Activated naive CD8-positive, alpha-beta T cell treated with anti-CD3 and anti-CD28 coated beads, Interleukin-2, amount 50 U/mL, for 16 hours (primary cell): ENCODE results near the gene SLC16A12.
"Not testable (repeated sequence)": the region's sequence is repeated elsewhere in the genome, so short reads cannot be mapped to it uniquely, and the experiment has no call there.

Experiments
- DNase-seq: peaks from one replicate; pipeline ENCODE4 v3.0.0-alpha.2; 2020; ENCODE audit warnings: low read depth, low spot score

SLC16A12 gene

DNA sequence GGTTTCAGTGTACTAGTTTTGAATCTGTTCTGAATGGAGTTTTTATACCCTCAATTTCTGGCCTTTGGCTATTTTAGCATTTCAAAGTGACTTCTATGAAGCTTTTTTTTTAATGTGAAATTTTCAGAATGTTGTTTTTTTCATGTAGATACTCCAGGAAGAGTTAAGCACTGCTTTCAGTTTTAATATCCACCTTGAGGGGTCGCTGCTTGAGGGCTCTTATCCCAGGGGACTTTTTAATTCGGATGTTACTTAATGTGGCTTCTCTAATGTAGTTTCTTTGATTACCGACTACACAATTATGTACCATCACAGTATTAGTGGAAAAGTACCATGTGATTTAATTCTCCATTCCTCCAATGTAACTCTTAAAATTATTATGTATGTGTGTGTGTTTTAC lies 115.8 kb downstream of the SLC16A12 start:
- no peak for DNase-seq

- DNase-seq: no peak
Measured at GRCh38 chr10:89416465-89416864, 118.9 kb downstream of the SLC16A12 start.

DNA sequence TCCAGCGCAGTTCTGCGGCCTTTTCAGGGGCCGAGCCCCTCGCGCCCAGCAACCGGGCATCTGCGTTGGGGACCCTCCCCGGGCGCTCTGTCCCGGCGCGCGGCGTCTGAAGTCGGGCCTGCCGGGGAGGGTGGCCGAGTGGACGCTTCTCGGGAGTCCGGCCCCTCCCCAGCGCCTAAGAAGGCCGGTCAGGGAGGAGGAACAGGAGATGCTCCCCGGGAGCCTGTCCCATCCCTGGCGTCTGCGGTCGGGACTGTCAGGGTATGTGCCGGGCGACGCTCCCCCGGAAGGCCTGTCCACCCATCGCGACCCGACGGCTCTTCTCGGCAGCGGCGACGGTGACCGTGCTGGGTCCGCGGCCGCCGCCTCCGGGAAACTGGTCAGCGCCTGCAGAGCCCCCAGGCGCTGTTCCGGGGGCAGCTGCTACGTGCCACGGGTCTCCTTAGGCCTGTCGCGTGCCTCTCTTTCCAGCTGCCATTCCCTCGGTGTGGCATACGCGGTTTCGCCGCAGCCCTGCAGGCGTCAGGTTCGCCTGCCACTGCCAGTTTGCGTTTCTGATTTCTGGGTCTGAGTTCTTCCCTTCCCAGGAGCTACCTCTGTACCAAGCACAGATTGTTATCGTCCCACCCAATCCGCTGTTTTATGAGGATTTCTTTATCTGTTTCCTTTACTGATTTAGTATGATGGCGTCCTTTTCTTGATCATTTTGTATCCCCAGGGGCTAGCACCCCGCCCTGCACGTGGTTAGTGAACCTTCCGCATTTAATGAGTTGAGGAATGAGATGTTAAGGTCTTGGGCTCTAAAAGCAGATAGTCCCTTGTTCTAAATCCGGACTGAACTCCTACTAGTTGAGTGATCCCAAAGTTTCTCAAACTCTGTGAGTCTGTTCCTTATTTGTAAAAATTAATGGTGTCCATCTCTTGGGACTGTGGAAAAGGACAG lies 120.2 kb downstream of the SLC16A12 start:
- no peak for DNase-seq

- peak; percentile 25 for DNase-seq
Measured at GRCh38 chr10:89414146-89414878, 121.1 kb downstream of the SLC16A12 start, which contains the start of gene IFIT5. IFIT5 (plus strand) TSS chr10:89414568; CDS start chr10:89414799, 231 bp downstream.

DNA sequence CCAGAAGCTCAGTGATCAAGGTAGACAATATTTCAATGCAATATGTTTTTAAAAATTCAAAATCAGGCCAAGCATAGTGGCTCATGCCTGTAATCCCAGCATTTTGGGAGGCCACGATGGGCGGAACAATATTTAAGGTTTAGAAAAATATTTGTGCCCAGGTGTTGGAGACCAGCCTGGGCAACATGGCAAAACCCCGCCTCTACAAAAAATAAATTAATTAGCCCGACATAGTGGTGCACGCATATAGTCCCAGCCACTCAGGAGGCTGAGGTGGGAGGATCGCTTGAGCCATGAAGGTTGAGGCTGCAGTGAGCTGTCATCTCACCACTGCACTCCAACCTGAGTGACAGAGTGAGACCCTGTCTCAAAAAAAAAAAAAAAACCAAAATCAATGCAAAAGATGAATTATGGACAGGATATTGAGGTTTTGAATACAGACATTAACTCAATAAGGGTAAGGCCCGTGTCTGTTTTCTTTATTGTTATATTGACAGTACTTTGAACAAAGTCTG lies 121.9 kb downstream of the SLC16A12 start:
- DNase-seq: no peak

- DNase-seq: not testable (repeated sequence)
Measured at GRCh38 chr10:89412276-89412675, 123.1 kb downstream of the SLC16A12 start.

GRCh38 chr10:89411135-89411534 lies 124.3 kb downstream of the SLC16A12 start:
- DNase-seq: not testable (repeated sequence)

GRCh38 chr10:89410551-89410950 lies 124.8 kb downstream of the SLC16A12 start:
- DNase-seq: not testable (repeated sequence)

- not testable (repeated sequence) for DNase-seq
Measured at GRCh38 chr10:89409282-89409681, 126.1 kb downstream of the SLC16A12 start.

- DNase-seq: not testable (repeated sequence)
Measured at GRCh38 chr10:89407792-89408191, 127.6 kb downstream of the SLC16A12 start.

GRCh38 chr10:89406178-89406577 lies 129.2 kb downstream of the SLC16A12 start:
- DNase-seq: not testable (repeated sequence)

GRCh38 chr10:89404104-89405047 lies 131.0 kb downstream of the SLC16A12 start:
- DNase-seq: no peak

- DNase-seq: no peak
Measured at GRCh38 chr10:89403043-89403442, 132.4 kb downstream of the SLC16A12 start.

GRCh38 chr10:89399956-89400355 lies 135.4 kb downstream of the SLC16A12 start:
- DNase-seq: no peak

GRCh38 chr10:89398003-89398749 lies 137.2 kb downstream of the SLC16A12 start:
- DNase-seq: no peak

DNA sequence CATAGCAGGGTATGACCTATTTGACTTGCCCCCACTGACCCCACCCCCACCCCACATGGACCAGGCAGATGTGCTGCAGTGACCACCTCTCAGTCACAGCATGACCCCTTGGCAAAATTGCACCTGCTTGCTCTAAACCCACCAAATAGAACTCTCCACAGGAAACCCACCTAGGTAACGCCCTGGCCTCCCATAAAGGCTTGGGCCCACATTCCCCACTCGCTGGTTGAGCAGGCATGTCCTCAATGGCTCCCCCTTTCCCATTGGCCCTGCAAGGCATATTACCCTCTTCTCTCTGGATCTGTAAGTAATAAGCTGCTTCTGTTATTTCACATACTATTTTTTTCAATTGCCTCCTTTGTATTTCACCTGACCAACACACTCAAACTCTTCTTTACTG lies 140.3 kb downstream of the SLC16A12 start:
- no peak for DNase-seq

GRCh38 chr10:89393898-89394297 lies 141.5 kb downstream of the SLC16A12 start:
- DNase-seq: no peak

DNA sequence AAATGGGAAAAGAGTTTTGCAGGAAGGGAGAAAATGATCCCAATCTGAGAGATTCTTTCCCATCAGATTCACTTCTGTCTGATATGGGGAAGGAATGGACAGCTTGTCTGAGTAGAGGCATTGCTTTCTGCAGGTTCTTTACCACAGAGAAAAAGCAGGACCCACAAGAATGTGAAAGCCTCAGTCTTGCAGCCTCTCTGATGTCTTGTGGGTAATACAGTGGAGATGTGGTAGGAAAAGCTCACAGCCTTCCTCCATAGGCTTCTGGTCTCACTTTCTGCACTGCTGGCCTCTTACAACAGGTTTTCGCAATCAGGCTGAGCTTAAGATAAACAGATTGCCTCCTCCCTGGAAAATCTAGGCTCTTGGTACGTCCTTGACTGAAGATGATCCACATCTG lies 142.4 kb downstream of the SLC16A12 start:
- DNase-seq: no peak

GRCh38 chr10:89391907-89392756 lies 143.3 kb downstream of the SLC16A12 start, which contains the start of gene IFIT1:
IFIT1 (plus strand) TSS chr10:89392623; CDS start chr10:89392713, 90 bp downstream.
- no peak for DNase-seq
